Stromal cell of bone marrow (primary cell): ENCODE results near the gene AP2M1.
"Not testable (repeated sequence)": the region's sequence is repeated elsewhere in the genome, so short reads cannot be mapped to it uniquely, and the experiment has no call there.

Experiments
- DNase-seq: peaks from one replicate; pipeline ENCODE4 v3.0.0-alpha.2; 2012; ENCODE audit warnings: low read depth

Gene AP2M1

DNA sequence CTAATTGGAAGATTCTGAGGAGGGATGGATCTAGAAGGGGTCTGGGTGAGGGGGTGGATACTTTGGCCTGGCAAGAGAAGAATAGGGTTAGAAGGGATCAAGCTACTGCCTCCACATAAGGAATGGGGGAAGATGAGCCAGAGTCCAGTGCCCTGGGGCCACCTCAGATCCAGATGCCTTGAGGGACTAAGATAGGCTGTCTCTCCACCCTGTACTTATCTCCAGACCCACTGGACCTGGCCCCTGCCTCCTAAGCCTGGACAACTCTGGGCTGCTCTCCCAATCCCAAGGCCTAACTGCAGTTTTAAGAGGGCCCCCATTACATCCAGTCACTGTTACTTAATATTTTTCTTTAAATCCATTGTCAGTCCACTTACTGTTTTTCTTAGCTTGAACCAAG, 17.4 kb upstream of the AP2M1 start:
- DNase-seq: no peak

- no peak for DNase-seq
Observed at GRCh38 chr3:184158404-184158803, 16.3 kb upstream of the AP2M1 start.

GRCh38 chr3:184160456-184160855, 14.2 kb upstream of the AP2M1 start:
- no peak for DNase-seq

GRCh38 chr3:184162571-184163070, 12.0 kb upstream of the AP2M1 start:
- not testable (repeated sequence) for DNase-seq

GRCh38 chr3:184164648-184165330, 9.9 kb upstream of the AP2M1 start:
- DNase-seq: no peak

- no peak for DNase-seq
Observed at GRCh38 chr3:184165543-184165942, 9.1 kb upstream of the AP2M1 start.

DNA sequence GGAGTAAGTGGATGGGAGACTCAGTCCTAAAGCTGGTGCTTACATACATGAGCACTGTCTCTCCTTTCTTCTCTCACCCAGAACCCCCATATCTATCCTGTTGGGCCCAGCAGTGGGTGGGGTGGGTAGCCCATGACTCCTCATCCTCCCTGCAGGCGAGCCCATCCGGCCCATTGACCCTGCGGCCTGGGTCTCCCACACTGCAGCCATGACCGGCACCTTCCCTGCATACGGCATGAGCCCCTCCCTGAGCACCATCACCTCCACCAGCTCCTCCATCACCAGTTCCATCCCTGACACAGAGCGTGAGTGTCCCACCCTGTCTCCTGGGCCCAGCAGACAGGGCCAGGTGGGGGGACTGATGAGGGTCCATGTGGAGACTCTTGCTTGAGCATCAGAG, 8.0 kb upstream of the AP2M1 start:
- DNase-seq: no peak

DNA sequence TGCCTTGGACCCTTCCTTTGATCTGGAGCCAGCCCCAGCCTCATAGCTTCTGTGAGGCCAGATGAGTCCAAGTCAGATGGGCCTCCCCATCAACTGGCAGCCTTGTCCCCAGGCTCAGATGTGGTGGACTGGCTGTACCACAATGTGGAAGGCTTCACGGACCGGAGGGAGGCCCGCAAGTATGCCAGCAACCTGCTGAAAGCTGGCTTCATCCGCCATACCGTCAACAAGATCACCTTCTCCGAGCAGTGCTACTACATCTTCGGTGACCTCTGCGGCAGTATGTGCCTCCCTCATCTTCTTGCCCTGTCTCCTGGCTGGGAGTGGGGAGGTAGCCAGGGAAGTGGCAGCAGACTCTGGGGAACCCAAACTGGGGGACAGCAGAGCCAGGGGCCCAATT, 6.9 kb upstream of the AP2M1 start:
- DNase-seq: no peak

DNA sequence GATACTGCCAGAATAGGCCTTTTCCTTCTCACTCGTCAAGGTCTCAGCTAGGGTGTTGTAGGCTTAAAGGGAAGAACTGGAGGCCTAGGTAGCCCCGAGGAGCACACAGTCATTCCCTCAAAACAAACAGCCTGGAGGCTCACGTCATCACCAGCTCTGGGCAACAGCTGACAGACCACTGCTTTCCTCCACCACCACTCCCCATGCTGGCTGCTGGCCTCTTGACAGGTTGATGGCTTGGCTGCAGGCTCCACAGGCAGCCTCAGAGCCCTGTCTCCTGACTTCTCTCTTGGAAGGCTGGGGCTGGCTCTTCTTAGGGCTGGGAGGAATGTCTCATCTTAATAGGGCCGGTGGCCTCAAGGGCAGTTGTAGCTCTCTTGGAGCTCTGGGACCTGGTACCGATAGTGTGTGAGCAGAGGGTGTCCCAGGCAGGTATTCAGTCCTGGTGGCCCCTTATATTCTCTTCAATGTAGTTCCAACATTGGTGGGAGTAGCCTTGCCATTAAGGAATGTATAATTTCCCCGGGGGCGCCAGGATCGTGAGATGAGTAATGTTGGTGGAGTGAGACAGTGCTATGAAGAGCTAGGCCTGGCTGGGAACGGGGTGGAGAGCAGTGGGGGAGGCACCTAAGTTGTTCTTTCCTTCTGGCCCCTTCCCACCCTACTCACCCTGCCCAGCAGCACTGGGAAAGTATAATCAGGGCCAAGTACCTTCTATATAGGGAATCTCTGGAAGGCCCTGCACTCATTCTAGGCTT, 6.1 kb upstream of the AP2M1 start:
- DNase-seq: peak; percentile 79

DNA sequence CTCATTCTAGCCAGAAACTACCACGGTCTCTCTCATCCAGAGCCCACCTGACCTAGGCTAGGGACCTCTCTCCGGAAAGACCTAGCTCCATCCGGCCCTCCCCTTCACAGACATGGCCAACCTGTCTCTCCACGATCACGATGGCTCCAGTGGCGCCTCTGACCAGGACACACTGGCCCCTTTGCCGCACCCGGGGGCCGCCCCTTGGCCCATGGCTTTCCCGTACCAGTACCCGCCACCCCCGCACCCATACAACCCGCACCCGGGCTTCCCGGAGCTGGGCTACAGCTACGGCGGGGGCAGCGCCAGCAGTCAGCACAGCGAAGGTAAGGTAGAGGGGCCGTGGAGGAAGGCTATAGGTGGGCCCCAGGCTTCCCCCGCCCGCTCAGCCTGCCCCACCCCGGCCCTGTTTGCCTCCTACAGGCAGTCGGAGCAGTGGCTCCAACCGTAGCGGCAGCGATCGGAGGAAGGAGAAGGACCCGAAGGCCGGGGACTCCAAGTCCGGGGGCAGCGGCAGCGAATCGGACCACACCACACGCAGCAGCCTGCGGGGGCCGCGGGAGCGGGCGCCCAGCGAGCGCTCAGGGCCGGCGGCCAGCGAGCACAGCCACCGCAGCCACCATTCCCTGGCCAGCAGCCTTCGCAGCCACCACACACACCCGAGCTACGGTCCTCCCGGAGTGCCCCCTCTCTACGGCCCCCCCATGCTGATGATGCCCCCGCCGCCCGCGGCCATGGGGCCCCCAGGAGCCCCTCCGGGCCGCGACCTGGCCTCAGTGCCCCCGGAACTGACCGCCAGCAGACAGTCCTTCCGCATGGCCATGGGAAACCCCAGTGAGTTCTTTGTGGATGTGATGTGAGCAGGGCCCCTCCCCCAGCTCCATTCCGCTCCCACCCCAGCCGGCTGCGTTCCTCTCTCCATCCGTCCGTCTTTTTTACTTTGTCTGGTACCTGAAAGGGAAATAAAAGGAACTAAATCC, 4.5 kb upstream of the AP2M1 start:
- no peak for DNase-seq

GRCh38 chr3:184171562-184171961, 3.1 kb upstream of the AP2M1 start:
- DNase-seq: no peak

GRCh38 chr3:184172681-184173373, 1.8 kb upstream of the AP2M1 start:
- peak; percentile 94 for DNase-seq

GRCh38 chr3:184173374-184173722, 1.3 kb upstream of the AP2M1 start:
- no peak for DNase-seq

- DNase-seq: no peak
Observed at GRCh38 chr3:184174284-184174645, 390 bp upstream of the AP2M1 start.

DNA sequence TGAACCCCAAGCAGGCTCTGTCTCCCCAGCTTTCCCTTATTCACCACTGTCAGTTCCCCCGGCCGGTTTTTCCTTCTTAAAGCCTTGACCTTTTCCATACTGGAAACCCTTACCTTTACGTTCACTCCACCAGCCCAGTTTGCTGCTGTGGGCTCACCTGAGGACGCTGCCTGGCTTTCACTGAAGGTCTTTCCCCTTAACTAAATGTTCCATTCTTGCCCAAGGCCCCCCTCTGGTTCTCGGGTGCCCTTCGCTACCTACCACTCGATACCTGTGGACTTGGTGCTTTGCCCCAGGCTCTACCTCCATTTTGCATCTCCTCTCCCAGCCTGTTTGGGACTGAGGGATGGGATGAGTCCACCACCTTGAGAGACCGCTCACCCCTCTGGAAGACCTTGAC, 851 bp downstream of the AP2M1 start:
- no peak for DNase-seq

DNA sequence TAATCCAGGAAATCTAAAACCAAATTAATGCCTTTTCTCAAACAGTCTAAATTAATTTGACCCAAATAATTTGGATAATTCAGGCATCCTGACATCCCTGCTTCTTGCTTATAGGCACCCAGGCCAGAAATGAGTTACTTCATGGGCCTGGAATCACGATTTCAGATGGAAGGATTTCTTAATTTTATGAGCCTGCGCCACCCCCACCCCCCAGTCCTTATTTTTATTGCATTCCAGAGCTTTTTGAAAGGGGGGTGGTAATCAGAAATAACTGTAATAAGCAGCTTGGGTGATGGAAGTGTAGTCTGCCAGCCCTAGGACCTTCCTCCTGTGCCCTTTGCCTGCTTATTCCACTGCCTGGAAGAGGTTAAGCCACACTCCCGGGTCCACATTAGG, 1.3 kb downstream of the AP2M1 start:
- DNase-seq: no peak

DNA sequence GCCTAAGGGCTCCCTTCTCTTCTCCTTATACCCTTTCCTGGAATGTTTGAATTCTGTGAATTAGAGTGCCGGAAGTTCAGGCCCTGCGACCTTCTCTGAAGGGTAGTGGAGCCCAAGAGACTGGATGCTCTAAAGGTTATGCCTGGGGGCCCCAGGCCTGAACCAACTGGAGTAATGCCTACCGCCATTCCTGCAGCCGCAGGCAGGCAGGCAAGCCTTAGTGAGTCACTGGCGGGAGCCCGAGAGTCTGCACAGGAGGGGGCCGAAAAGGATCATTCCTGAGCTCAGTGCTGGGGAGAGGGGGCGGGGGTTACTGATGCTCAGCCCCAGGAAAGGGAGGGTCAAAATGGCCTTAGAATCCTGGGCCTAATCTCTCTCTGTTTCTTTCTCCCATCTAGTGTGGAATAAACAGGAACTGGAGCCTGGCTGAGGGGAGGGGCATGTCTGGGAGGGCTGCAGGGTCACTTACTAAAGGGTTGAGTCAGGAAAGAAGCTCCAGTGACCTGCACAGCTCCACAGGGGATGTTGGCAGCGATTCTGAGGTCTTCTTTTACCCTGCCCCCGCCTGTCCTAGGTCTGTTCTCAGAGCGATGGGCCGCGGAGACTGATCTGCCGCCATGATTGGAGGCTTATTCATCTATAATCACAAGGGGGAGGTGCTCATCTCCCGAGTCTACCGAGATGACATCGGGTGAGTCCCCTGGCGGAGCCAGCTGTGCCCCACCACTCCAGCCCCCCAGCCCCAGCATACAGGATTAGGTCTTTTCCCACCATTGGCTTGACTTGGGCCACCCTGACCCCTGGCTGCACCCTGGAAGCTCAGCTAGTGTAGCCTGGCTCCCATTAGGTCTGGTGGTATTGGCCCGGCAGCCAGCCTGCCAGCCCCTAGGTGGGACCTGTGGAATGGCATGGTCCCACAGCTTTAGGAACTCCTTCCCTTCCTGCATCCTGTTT, 2.0 kb downstream of the AP2M1 start:
- DNase-seq: peak; percentile 92

GRCh38 chr3:184177331-184177731, 2.7 kb downstream of the AP2M1 start:
- DNase-seq: no peak

DNA sequence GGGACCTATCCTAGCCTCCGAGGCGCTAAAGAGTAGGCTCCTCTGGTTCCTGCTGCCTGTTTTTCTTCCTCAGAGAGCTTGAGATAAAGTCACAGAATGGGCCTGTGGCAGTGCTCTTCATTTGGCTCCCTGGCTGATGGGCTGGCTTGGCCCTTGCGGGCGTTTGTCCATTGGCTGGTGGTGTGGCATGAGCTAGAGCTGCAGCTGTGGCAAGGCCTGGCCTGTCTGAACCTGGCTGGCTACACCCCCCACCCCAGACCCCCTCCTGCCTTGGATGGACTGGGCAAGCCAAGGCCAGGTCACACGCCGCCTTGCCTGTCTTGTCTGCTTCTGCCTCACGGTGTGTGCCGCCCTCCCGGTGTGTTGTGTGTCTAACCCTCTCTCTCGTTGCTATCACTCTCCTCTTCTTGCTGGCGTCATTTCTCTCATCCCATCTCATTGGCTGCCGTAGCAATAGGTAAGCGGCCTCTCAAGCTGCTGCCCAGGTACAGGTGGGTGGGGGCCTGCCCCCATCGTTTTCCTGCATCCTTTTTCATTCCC, 3.2 kb downstream of the AP2M1 start:
- DNase-seq: no peak

DNA sequence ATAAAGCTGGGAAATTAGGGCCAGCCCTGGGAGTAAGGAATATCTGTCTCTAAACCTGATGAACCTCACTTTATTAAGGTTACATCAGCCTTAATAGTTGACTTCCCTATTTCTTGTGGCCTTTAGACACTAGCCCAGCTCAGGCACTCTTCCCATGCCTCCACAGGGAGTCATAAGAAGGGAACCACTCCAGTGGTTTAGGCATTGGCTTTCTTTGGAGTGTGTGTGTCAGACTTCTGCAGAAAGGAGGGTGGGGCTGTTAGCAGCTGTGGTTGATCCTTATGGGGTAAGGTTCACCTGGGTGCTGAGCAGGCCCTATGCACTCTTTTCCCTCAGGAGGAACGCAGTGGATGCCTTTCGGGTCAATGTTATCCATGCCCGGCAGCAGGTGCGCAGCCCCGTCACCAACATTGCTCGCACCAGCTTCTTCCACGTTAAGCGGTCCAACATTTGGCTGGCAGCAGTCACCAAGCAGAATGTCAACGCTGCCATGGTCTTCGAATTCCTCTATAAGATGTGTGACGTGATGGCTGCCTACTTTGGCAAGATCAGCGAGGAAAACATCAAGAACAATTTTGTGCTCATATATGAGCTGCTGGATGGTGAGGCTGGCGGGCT, 4.0 kb downstream of the AP2M1 start:
- no peak for DNase-seq
